Renal cortex interstitium (tissue), 11 donors: ENCODE data around the gene CXCL10. TPM values are rescaled to one million over a fixed set of nuclear protein-coding genes. Genes with fewer than 3 reads are reported as not detected.
"Not testable (repeated sequence)": the region's sequence is repeated elsewhere in the genome, so short reads cannot be mapped to it uniquely, and the experiment has no call there.

Experiments
- DNase-seq, 11 donors: peaks; one replicate each; pipeline ENCODE4 v3.0.0-alpha.2; 2013; ENCODE audit warnings: low read depth in 9 of 11, low spot score in 4 of 11; ENCODE audit errors: extremely low read depth in 1 of 11
- polyA plus RNA-seq, 3 donors: library from polyadenylated mRNA; unstranded; fragments of 120-200 nt; gene quantifications; one replicate each; pipeline ENCODE4 v1.2.1, GENCODE V29; 2013; ENCODE audit not compliant: insufficient read length in 3 of 3

CXCL10 gene
- polyA plus RNA-seq, 3 donors, result 4.2 to 5.1 (median 4.9) TPM

GRCh38 chr4:76003620-76004019 is 19.7 kb downstream of the CXCL10 start:
- DNase-seq, result no peak

GRCh38 chr4:76003035-76003434 is 20.3 kb downstream of the CXCL10 start:
- DNase-seq, result no peak

- no peak for DNase-seq
Measured at GRCh38 chr4:76002176-76002575, 21.1 kb downstream of the CXCL10 start.

GRCh38 chr4:76001700-76002099 is 21.6 kb downstream of the CXCL10 start:
- DNase-seq, result no peak

GRCh38 chr4:76000279-76000678 is 23.0 kb downstream of the CXCL10 start:
- DNase-seq, result no peak

GRCh38 chr4:75998525-75999147 is 24.7 kb downstream of the CXCL10 start:
- not testable (repeated sequence) for DNase-seq

GRCh38 chr4:75997946-75998345 is 25.4 kb downstream of the CXCL10 start:
- DNase-seq, result no peak

- no peak for DNase-seq
Measured at GRCh38 chr4:75997081-75997480, 26.2 kb downstream of the CXCL10 start.

GRCh38 chr4:75995727-75996126 is 27.6 kb downstream of the CXCL10 start:
- peak in 5 of 11 donors; percentile 30 to 55 (median 39) for DNase-seq

- DNase-seq, result no peak
Measured at GRCh38 chr4:75992462-75992861, 30.8 kb downstream of the CXCL10 start.

GRCh38 chr4:75989846-75990528 is 33.3 kb downstream of the CXCL10 start:
- no peak for DNase-seq

GRCh38 chr4:75985116-75985515 is 38.2 kb downstream of the CXCL10 start:
- DNase-seq, result no peak

- DNase-seq, result no peak
Measured at GRCh38 chr4:75980576-75980975, 42.7 kb downstream of the CXCL10 start.

GRCh38 chr4:75976177-75976576 is 47.1 kb downstream of the CXCL10 start:
- no peak for DNase-seq

- DNase-seq, result peak in 1 of 11 donors; percentile 18
Measured at GRCh38 chr4:75973766-75974165, 49.5 kb downstream of the CXCL10 start.

Other genes with a start within 250 kb of the CXCL10 start
- gene PPEF2, start 121.0 kb downstream of the CXCL10 start, polyA plus RNA-seq, result under 1 TPM in 1 of 3 donors, not detected in 2; 0.35 TPM
- gene NAAA, start 82.5 kb downstream of the CXCL10 start, polyA plus RNA-seq, result 10 to 100 TPM; 12.5 to 16.3 (median 13.8) TPM
- gene SDAD1, start 32.6 kb downstream of the CXCL10 start, polyA plus RNA-seq, result 10 to 100 TPM; 43.3 to 53.2 (median 45.6) TPM
- gene CXCL9, start 16.0 kb downstream of the CXCL10 start, polyA plus RNA-seq, result under 1 TPM in 1 of 3 donors, not detected in 2; 0.12 TPM
- under 1 TPM; 0.24 to 0.51 (median 0.42) TPM for gene CXCL11, start 12.6 kb upstream of the CXCL10 start, polyA plus RNA-seq
- under 1 TPM; 0.48 to 0.57 (median 0.49) TPM for gene ART3, start 51.2 kb upstream of the CXCL10 start, polyA plus RNA-seq
- gene NUP54, start 124.9 kb upstream of the CXCL10 start, polyA plus RNA-seq, result 10 to 100 TPM; 72.2 to 95.7 (median 87.7) TPM
- gene SCARB2, start 190.3 kb upstream of the CXCL10 start, polyA plus RNA-seq, result 100 to 1,000 TPM; 163 to 202 (median 170) TPM
- gene FAM47E, start 228.2 kb upstream of the CXCL10 start, polyA plus RNA-seq, result 10 to 100 TPM in 1 of 3 donors, 1 to 10 TPM in 2; 5.0 to 12.2 (median 9.2) TPM